Measurements from ENCODE around the gene MRPL46. TPM values are rescaled to one million over a fixed set of nuclear protein-coding genes. Genes with fewer than 3 reads are reported as not detected.

Gene MRPL46
- total and polyA plus RNA-seq, 2 of the 8 experiments (the other 6 are each of a cell fraction or from before 2014, with no cell fraction given) = 17.2 to 24.5 TPM

DNA sequence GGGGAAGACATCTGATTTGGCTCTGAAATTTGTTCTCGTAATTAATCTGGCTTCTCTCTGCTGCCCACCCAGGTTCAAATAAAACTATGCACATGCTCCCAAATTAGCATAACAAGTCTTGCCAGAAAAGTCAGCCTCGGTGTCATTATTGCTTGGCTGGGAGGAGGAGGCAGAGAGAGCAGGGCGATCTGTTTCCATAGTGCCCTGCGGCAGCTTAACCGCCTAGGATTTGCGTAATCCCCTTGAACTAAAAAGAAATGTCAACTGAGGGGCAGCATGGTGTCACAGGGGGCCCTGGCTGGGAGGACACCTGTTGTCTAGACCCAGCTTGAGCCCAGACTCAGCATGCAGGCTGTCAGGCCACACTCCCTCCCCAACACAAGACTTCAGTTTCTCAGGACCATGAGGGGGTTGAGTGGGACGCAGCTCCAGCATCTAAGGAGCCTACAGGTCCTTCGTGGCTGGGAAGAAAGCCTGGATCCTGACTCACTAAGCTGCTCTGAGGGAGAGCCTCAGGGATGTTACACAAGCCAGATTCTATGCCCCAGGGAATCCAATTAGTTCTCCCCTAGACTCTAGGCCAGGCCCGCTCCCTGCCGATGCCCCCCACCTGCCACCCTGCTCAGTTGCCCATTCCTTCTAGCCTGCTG is 17.6 kb upstream of the MRPL46 start:
- no peaks in the 10 kb centered on the region for H3K23me2 ChIP-seq (ENCODE audit: low read depth, low read length)
- H2BK15ac ChIP-seq (ENCODE audit: low read length) = no peak overlapping the region
- H2BK120ac ChIP-seq (replicated peaks; ENCODE audit: low read depth, low read length) = no peak overlapping the region
- H3K4me1 ChIP-seq (replicated peaks in 1 of 4; ENCODE audit: control insufficient read depth in 3 of 4, insufficient read depth in 4 of 4, low read length in 3 of 4) = peaks cover 2 to 14% (median 9%) of the 10 kb centered on the region in 4 experiments
- H3K27me3 ChIP-seq (replicated peaks in 1 of 4; ENCODE audit: control insufficient read depth in 3 of 4, extremely low read depth in 1 of 4, insufficient read depth in 3 of 4, low read length in 3 of 4) = no peaks in the 10 kb centered on the region; a peak in 2 of 7 replicates
- DNase-seq (ENCODE audit: low read depth in 1 of 2, low spot score in 2 of 2) (no peak), FAIRE-seq (peak; percentile 79)
- H2BK20ac ChIP-seq (ENCODE audit: low read length) = no peak overlapping the region
- H3K79me2 ChIP-seq (ENCODE audit: control insufficient read depth in 1 of 2, insufficient read depth in 2 of 2, low read length in 2 of 2) = no peaks in the 10 kb centered on the region
- peak overlapping the region; percentile 3 to 55; a peak in 2 of 4 replicates for H3K4me2 ChIP-seq (ENCODE audit: insufficient read depth in 1 of 2, low read depth in 2 of 2, low read length in 2 of 2)
- H3K9ac ChIP-seq (replicated peaks in 1 of 4; ENCODE audit: extremely low read depth in 1 of 4, low read depth in 3 of 4, low read length in 3 of 4) = no peak overlapping the region
- no peaks in the 10 kb centered on the region for H3K79me1 ChIP-seq (ENCODE audit: low read depth, low read length)
- H3K14ac ChIP-seq (ENCODE audit: insufficient read length) = no peak overlapping the region
- H2AK5ac ChIP-seq (ENCODE audit: low read depth, low read length) = no peak overlapping the region
- H3K27ac ChIP-seq (ENCODE audit: low read depth, low read length) = no peak overlapping the region
- H3K23ac ChIP-seq (ENCODE audit: insufficient read length) = no peak overlapping the region
- no peaks in the 10 kb centered on the region for H3K36me3 ChIP-seq (ENCODE audit: control insufficient read depth in 2 of 4, insufficient read depth in 4 of 4, low read length in 3 of 4)
- no peak overlapping the region for H4K5ac ChIP-seq (ENCODE audit: insufficient read length, low read depth, low read length)
- no peaks in the 10 kb centered on the region for H4K20me1 ChIP-seq (replicated peaks in 1 of 2; ENCODE audit: control insufficient read depth in 1 of 2, insufficient read depth in 2 of 2, low read length in 2 of 2)
- H3K4me3 ChIP-seq (ENCODE audit: extremely low read depth in 1 of 4, insufficient read depth in 2 of 4, low read depth in 3 of 4, low read length in 4 of 4) = peak overlapping the region in 1 of 4 experiments; percentile 5; a peak in 2 of 8 replicates
- ChIA-PET CTCF (ENCODE audit: partially characterized antibody) (interaction anchor here (0.7 to 2.2 kb wide), 11 partner anchors 10 to 216 kb away, joined by 3 to 14 read pairs (median 4); partner anchors contain the start of genes MRPL46 and MRPS11), POLR2A (ENCODE audit: partially characterized antibody) (interaction anchor here (1.2 to 1.5 kb wide), 3 partner anchors 14 to 130 kb away, joined by 3 to 4 read pairs (median 4); partner anchors contain the start of genes MRPL46 and MRPS11)
- no peaks in the 10 kb centered on the region for H3K9me3 ChIP-seq (ENCODE audit: insufficient read depth in 2 of 2, low read depth in 1 of 2, low read length in 1 of 2)
- H3K56ac ChIP-seq (replicated peaks; ENCODE audit: insufficient read length, low read depth, low read length) = no peak overlapping the region
- H2AFZ ChIP-seq (ENCODE audit: low read length) = no peak overlapping the region
- WGBS, 2 experiments (ENCODE audit: extremely low coverage in 1 of 2, insufficient coverage in 1 of 2, insufficient read length in 1 of 2, insufficient replicate concordance in 2 of 2, low coverage in 1 of 2, low lambda C conversion rate in 2 of 2, missing lambda C conversion rate in 1 of 2) = 49% methylated on average over 10 of the region's 10 CpGs; no CpG with 5 or more reads in 1 of the 2 experiments
- H3K4ac ChIP-seq (replicated peaks; ENCODE audit: insufficient read length, low read depth, low read length) = no peak overlapping the region
- H4K8ac ChIP-seq (ENCODE audit: extremely low read depth, insufficient read depth, low read length) = 0 out of 2 replicates have a peak overlapping the region, but pooled peaks have one; percentile 22
- H4K91ac ChIP-seq (replicated peaks; ENCODE audit: insufficient read length, low read length) = no peak overlapping the region
- no peak overlapping the region; the same call in 1 of the 2 replicates for H2BK12ac ChIP-seq (ENCODE audit: low read depth, low read length)
- no peak overlapping the region; the same call in 1 of the 2 replicates for H3K18ac ChIP-seq (ENCODE audit: extremely low read depth, low read length)
- 0 out of 2 replicates have a peak overlapping the region, but pooled peaks have one; percentile 26 for H2BK5ac ChIP-seq (ENCODE audit: low read depth, low read length)
- no peak for TF ChIP-seq SAP30 (IDR thresholded peaks at IDR 0.05; ENCODE audit: insufficient read depth, insufficient replicate concordance, low read length)
- TF ChIP-seq, protein P1, sequence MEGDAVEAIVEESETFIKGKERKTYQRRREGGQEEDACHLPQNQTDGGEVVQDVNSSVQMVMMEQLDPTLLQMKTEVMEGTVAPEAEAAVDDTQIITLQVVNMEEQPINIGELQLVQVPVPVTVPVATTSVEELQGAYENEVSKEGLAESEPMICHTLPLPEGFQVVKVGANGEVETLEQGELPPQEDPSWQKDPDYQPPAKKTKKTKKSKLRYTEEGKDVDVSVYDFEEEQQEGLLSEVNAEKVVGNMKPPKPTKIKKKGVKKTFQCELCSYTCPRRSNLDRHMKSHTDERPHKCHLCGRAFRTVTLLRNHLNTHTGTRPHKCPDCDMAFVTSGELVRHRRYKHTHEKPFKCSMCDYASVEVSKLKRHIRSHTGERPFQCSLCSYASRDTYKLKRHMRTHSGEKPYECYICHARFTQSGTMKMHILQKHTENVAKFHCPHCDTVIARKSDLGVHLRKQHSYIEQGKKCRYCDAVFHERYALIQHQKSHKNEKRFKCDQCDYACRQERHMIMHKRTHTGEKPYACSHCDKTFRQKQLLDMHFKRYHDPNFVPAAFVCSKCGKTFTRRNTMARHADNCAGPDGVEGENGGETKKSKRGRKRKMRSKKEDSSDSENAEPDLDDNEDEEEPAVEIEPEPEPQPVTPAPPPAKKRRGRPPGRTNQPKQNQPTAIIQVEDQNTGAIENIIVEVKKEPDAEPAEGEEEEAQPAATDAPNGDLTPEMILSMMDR (IDR thresholded peaks at IDR 0.05; ENCODE audit: control extremely low read depth in 1 of 3, insufficient read depth in 1 of 3, low read depth in 1 of 3, low read length in 3 of 3) = no peak
- no peak for TF ChIP-seq CREB1 (IDR thresholded peaks at IDR 0.05)
- TF ChIP-seq EGR1 (IDR thresholded peaks at IDR 0.05; ENCODE audit: borderline replicate concordance, low read depth, low read length) = no peak
- TF ChIP-seq, protein P2, sequence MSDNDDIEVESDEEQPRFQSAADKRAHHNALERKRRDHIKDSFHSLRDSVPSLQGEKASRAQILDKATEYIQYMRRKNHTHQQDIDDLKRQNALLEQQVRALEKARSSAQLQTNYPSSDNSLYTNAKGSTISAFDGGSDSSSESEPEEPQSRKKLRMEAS (IDR thresholded peaks at IDR 0.05) = peak; percentile 34; the same call in 1 of the 2 replicates
- no peak for TF ChIP-seq TCF12 (IDR thresholded peaks at IDR 0.05; ENCODE audit: low read depth, low read length)
- TF ChIP-seq, protein P3, sequence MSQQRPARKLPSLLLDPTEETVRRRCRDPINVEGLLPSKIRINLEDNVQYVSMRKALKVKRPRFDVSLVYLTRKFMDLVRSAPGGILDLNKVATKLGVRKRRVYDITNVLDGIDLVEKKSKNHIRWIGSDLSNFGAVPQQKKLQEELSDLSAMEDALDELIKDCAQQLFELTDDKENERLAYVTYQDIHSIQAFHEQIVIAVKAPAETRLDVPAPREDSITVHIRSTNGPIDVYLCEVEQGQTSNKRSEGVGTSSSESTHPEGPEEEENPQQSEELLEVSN (IDR thresholded peaks at IDR 0.05) = no peak
- TF ChIP-seq RBBP5 (IDR thresholded peaks at IDR 0.05; ENCODE audit: borderline replicate concordance, low read depth, low read length) = no peak

Measured in H1 (cell line).